ENCODE measurements around the gene OBP2A.

- TF ChIP-seq FOXP2 (optimal IDR thresholded peaks at IDR 0.05; ENCODE audit: borderline replicate concordance, extremely low read depth, extremely low read length, insufficient read depth) = no peak
- TF ChIP-seq REST (IDR thresholded peaks at IDR 0.05; ENCODE audit: insufficient read depth in 1 of 2, low read depth in 2 of 2, low read length in 2 of 2) = no peak
- no peak for TF ChIP-seq SIN3A (IDR thresholded peaks at IDR 0.05; ENCODE audit: borderline replicate concordance, insufficient read depth, low read length)
- TF ChIP-seq POLR2AphosphoS5 (IDR thresholded peaks at IDR 0.05; ENCODE audit: low read depth, low read length) = no peak
Measured at GRCh38 chr9:135567311-135567710, 21.4 kb downstream of the OBP2A start.

Data from PFSK-1 (cell line).